Hematopoietic multipotent progenitor cell treated with erythropoietin and hydrocortisone succinate and interleukin-3 and kit ligand, for 6 days (in vitro differentiated cells): Measurements from ENCODE around the gene ABHD17A.

Experiments used
- DNase-seq: peaks from one replicate; pipeline ENCODE4 v3.0.0-alpha.2; 2015

ABHD17A gene

GRCh38 chr19:1832046-1832663, 53.1 kb downstream of the ABHD17A start:
- DNase-seq, result no peak

DNA sequence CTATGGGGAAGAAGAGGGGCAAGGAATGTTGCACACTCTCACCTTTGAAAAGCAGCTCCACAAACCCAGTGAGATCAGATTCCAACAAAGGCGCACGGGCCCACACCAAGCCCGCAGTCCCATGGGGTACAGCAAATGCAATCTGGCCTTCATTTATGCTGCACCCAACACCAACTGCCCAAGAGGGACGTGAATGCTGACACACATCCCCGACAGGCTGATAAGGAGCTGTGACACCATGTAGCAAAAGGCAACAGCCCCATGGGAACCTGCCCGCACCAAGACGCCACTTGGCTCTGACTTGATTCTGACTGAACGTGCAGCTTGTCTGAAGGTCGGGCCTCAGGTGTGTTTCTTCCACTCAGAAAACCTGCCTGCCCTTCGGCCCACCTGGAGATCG, 54.3 kb downstream of the ABHD17A start:
- no peak for DNase-seq

DNA sequence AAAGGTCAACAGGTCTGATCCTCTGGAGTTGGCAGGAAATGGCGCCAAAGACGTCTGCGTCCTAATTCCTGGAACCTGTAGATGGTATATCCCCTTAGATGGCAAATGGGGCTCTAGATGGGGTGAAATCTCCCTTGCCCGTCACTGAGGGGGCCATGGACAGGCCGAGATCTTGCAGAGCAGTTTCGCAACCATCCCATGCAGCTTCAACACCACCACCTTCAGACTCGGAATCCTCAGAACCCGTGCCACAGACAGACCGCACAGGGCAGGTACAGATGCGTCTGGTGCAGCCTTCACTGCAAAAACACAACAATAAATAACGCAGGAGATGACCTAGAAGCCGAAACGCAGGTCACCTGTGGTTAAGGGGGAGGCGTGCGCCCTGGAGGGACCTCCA, 54.7 kb downstream of the ABHD17A start:
- no peak for DNase-seq

GRCh38 chr19:1829958-1830357, 55.3 kb downstream of the ABHD17A start:
- no peak for DNase-seq

GRCh38 chr19:1828279-1829238, 56.7 kb downstream of the ABHD17A start:
- no peak for DNase-seq

DNA sequence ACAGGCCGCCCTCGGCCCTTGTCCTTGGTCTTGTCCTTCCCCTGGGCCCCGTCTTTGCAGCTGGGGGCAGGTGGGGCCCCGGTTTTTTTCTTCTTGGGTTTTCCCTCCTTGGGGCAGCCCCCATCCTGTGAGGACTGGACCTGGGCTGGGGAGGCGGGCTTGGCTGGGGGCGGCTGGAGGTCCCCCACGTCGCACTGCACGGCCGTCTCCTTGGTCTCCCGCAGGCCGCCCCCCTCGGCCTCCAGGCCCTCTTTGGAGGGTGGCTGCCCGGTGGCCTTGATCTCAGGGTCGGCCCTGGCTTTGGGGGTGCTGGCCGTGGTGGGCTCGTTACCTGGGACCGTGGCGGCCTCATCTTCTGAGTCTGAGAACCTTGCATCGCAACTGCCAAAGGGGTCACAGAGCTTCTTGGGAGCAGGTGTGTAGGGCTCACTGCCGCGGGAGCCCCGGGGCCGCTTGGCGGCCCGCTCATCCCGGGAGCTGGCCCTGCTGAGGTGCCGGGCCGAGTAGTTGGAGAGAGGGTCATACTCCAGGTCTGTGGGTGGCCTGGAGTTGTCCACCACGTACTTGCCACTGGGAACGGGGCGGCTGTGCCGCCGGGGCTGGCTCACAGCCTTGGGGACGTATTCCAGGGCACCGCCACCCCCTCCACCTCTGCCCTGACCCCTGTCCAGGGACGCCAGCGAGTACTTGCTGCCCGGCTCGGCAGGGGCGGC, 57.6 kb downstream of the ABHD17A start:
- no peak for DNase-seq
